ENCODE results near the gene RSF1. TPM values are rescaled to one million over a fixed set of nuclear protein-coding genes. Genes with fewer than 3 reads are reported as not detected.
"Not testable (repeated sequence)": the region's sequence is repeated elsewhere in the genome, so short reads cannot be mapped to it uniquely, and the experiment has no call there.

Gene RSF1
- total RNA-seq, 1 donor from 2014 or later = 68.8 TPM

DNA sequence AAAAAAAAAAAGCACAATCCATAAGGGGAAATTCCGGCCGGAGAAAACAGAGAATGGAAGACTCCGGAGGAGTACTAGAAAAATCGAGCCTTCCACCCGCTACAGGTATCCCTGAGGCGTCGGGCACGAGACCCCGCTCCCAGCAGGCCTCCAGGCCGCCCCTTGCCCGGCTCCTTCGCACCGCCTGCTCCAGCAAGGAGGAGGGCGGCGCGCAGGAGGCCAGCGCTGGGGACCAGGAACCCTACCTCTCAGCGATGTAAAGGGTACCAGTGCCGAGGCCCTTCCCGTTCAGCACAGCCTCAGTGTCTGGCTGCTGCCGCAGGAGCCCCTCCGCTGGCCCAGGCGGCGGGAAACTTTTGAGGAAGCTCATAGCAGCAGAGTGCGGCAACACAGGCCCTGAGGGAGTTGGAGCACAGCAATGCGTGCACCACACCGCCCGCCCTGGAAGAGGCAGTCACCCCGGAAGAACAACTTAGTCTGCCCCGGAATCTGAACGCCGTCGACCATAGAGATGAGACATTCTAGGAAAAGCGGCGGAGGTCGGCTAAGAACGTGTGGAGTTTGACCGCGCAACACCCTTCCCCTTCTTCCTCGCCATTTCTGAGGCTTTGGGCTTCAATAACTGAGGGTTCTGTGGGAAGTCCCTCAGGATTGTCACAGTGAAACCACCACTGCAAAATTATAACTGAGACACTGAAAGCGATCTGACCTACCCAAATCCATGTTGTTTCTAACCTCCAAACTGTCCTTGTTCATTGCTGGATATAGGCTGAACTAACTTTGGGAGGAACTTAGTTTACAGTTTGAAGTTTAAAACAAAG is 183.0 kb downstream of the RSF1 start, which contains the start of gene CLNS1A:
CLNS1A (minus strand) TSS at position 450 of the 821 bp plus-strand sequence; CDS start at position 370, 80 bp downstream.
- POLR2A ChIA-PET = interaction anchor here (1.0 kb wide), 3 partner anchors 8 to 24 kb away, joined by 3 read pairs; no protein-coding TSS in a partner anchor
- no peaks in the 10 kb centered on the region for H3K27me3 Mint-ChIP-seq
- CTCF ChIA-PET = no interaction called here

DNA sequence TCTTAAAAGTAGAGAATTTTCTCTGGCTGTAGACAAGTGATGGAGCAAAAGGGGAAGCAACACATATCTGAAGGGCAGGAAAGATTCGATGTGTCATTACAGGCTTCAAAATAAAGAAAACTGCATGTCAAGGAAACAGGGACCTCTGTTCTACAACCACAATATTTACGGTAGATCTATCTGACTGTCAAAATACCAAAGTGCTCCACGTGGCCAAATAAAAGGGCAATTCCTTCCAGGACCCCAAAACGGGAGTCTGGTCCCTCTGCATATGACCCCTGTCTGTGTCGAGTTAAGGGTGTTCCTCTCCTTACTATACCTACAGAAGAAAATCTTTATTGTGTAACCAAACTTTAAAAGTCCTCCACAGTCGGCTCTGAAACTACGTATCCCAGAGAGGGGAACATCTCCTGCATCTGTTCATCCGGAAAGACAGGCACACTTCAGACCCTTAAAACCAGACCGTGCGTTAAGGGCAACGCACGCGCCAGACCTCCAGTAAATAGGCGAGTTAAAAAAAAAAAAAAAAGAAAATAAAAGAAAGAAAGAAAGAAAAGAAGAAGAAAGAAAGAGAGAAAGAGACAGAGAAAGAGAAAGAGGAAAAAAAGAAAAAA is 183.7 kb downstream of the RSF1 start:
- TF ChIP-seq, protein P1, sequence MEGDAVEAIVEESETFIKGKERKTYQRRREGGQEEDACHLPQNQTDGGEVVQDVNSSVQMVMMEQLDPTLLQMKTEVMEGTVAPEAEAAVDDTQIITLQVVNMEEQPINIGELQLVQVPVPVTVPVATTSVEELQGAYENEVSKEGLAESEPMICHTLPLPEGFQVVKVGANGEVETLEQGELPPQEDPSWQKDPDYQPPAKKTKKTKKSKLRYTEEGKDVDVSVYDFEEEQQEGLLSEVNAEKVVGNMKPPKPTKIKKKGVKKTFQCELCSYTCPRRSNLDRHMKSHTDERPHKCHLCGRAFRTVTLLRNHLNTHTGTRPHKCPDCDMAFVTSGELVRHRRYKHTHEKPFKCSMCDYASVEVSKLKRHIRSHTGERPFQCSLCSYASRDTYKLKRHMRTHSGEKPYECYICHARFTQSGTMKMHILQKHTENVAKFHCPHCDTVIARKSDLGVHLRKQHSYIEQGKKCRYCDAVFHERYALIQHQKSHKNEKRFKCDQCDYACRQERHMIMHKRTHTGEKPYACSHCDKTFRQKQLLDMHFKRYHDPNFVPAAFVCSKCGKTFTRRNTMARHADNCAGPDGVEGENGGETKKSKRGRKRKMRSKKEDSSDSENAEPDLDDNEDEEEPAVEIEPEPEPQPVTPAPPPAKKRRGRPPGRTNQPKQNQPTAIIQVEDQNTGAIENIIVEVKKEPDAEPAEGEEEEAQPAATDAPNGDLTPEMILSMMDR (IDR thresholded peaks at IDR 0.05) = no peak
- H3K4me3 Mint-ChIP-seq = peak overlapping the region; percentile 96
- H3K4me1 Mint-ChIP-seq = peaks cover 44% of the 10 kb centered on the region
- peaks cover 23% of the 10 kb centered on the region for H3K36me3 Mint-ChIP-seq (ENCODE audit: low read depth)
- peak overlapping the region; percentile 94 for H3K27ac Mint-ChIP-seq
- no peak for ATAC-seq (ENCODE audit: low read depth)
- DNase-seq = no peak
- ChIA-PET POLR2A (interaction anchor here (1.0 kb wide), 3 partner anchors 7 to 25 kb away, joined by 3 read pairs; no protein-coding TSS in a partner anchor), CTCF (no interaction called here)
- intact Hi-C loops (cut with micrococcal nuclease) = loop anchor here (1.0 to 10.0 kb wide), 8 partner anchors 24 to 1192 kb away; partner anchors contain the start of genes EMSY, INTS4, KCTD21 and NARS2
- H3K27me3 Mint-ChIP-seq = no peaks in the 10 kb centered on the region
- no peaks in the 10 kb centered on the region for H3K9me3 Mint-ChIP-seq

More for the DNA sequence above, 183.0 kb downstream of the RSF1 start, which contains the start of gene CLNS1A:
- Mint-ChIP-seq H3K27ac (peak within 1 kb of the TSS; percentile 94), H3K9me3 (no peaks in the 10 kb centered on the region), H3K4me3 (peak within 1 kb of the TSS; percentile 96), H3K36me3 (ENCODE audit: low read depth) (peaks cover 19% of the 10 kb centered on the region), H3K4me1 (peaks cover 41% of the 10 kb centered on the region)
- ATAC-seq (ENCODE audit: low read depth) (peak; percentile 99), DNase-seq (peak; percentile 70)
- TF ChIP-seq, protein P1 (IDR thresholded peaks at IDR 0.05) = no peak
- intact Hi-C loops (cut with micrococcal nuclease) = loop anchor here (1.0 to 10.0 kb wide), 8 partner anchors 24 to 1193 kb away; partner anchors contain the start of genes EMSY, INTS4, KCTD21 and NARS2

DNA sequence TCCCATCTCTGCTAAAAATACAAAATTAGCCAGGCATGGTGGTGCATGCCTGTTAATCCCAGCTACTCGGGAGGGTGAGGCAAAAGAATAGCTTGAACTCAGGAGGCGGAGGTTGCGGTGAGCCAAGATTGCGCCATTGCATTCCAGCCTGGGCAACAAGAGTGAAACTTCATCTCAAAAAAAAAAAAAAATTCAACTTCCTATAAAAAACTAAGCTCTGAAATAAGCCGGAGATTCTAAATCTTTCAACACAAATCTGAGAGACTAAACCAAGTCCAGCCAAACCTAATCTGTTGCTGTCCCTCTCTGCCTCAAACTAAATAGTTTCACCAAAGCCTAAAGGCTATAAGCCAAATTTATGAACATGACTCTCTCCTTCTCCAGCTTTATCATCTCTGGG is 186.6 kb downstream of the RSF1 start:
- peaks cover 57% of the 10 kb centered on the region for H3K4me1 Mint-ChIP-seq
- CTCF ChIA-PET; H3K27me3 Mint-ChIP-seq; ATAC-seq (ENCODE audit: low read depth); H3K4me3 Mint-ChIP-seq; DNase-seq; H3K27ac Mint-ChIP-seq; H3K9me3 Mint-ChIP-seq: not testable (repeated sequence)
- peaks cover 32% of the 10 kb centered on the region for H3K36me3 Mint-ChIP-seq (ENCODE audit: low read depth)
- intact Hi-C loops (cut with micrococcal nuclease) = loop anchor here (10.0 kb wide), 2 partner anchors 941 to 1189 kb away; partner anchors contain the start of genes EMSY and NARS2
- POLR2A ChIA-PET = interaction anchor here (0.7 kb wide), 1 partner anchor 84 kb away, joined by 5 read pairs; no protein-coding TSS in a partner anchor

DNA sequence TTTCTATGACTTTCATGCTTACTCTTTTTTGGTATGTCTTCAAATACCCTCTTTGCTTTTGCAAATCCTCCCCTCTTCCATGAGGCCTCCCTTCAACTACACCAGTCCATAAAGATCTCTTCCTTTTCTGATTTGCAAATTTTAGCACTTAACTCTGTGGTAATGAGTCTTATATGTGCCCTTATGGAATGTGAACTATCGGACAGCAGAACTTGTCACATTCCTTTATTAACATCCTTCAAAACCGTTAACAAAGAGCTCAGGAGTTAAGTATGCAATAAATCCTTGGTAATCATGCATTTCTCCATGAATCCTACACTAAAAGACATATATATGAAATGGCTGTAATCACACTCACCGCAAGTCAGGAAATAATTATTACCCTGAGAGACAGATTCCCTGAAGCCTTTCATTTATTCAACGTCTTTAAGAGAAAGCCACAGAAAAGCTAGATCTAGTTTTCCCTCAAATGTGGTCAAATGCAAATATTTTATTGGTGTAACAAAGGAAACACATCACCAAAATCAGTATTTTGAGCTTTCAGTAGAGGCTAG is 190.3 kb downstream of the RSF1 start:
- no peak overlapping the region for H3K4me3 Mint-ChIP-seq
- H3K36me3 Mint-ChIP-seq (ENCODE audit: low read depth) = peaks cover 42% of the 10 kb centered on the region
- no peaks in the 10 kb centered on the region for H3K27me3 Mint-ChIP-seq
- intact Hi-C loops (cut with micrococcal nuclease) = loop anchor here (10.0 kb wide), 2 partner anchors 945 to 1185 kb away; partner anchors contain the start of genes EMSY and NARS2
- TF ChIP-seq, protein P1 (IDR thresholded peaks at IDR 0.05) = no peak
- ChIA-PET CTCF (no interaction called here), POLR2A (interaction anchor here (0.7 to 1.2 kb wide), 2 partner anchors 7 to 788 kb away, joined by 3 read pairs; partner anchors contain the start of genes CLNS1A and GAB2)
- no peaks in the 10 kb centered on the region for H3K9me3 Mint-ChIP-seq
- H3K4me1 Mint-ChIP-seq = peaks cover 31% of the 10 kb centered on the region
- no peak for DNase-seq
- no peak for ATAC-seq (ENCODE audit: low read depth)
- H3K27ac Mint-ChIP-seq = no peak overlapping the region

DNA sequence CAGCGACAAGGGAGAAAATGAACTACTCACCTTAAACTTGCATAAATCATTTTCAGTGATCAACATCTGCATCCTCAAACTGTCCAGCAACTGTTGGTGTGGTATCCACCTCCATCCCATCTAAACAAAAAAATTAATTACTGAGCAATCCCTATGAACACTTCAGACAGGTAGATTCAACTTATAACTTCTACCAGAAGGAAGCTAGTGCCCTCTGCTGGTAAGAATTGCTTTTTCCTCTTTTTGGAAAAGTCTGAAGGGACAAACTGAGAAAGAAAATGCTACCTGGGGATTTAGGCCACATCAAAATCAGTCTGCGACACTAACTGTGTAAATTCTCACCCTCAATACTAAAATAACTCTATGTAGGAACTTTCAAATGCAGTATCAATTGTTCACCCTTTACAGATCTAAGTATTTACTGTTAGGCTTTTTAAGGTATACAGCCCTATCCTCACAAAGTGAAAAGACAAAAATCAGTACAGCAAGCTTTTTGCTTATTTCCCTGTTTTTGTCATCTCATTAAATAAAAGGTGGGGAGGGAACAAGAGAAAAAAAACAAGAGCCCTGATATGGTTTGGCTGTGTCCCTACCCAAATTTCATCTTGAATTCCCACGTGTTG is 200.8 kb downstream of the RSF1 start:
- Mint-ChIP-seq H3K9me3 (no peaks in the 10 kb centered on the region), H3K27ac (no peak overlapping the region), H3K27me3 (no peaks in the 10 kb centered on the region), H3K4me3 (no peak overlapping the region), H3K36me3 (ENCODE audit: low read depth) (peaks cover 75% of the 10 kb centered on the region), H3K4me1 (no peaks in the 10 kb centered on the region)
- intact Hi-C loops (cut with micrococcal nuclease) = loop anchor here (1.0 to 5.0 kb wide), 5 partner anchors 427 to 887 kb away; no protein-coding TSS in a partner anchor
- ChIA-PET CTCF (interaction anchor here (0.6 to 2.7 kb wide), 11 partner anchors 17 to 699 kb away, joined by 3 to 13 read pairs (median 4); partner anchors contain the start of genes AQP11 and MYO7A), POLR2A (interaction anchor here (0.6 kb wide), 1 partner anchor 573 kb away, joined by 3 read pairs; no protein-coding TSS in a partner anchor)
- DNase-seq (no peak), ATAC-seq (ENCODE audit: low read depth) (no peak)
- TF ChIP-seq, protein P1 (IDR thresholded peaks at IDR 0.05) = no peak

All from activated B cell treated with CpG ODN at 0.5 μM for 24 hours (primary cell).